Fibroblast of skin of right biceps (primary cell): ENCODE measurements around the gene ITGB1.
"Not testable (repeated sequence)": the region's sequence is repeated elsewhere in the genome, so short reads cannot be mapped to it uniquely, and the experiment has no call there.

ENCODE experiments used
- DNase-seq: peaks from one replicate; pipeline ENCODE4 v3.0.0-alpha.2; 2013

ITGB1 gene

DNA sequence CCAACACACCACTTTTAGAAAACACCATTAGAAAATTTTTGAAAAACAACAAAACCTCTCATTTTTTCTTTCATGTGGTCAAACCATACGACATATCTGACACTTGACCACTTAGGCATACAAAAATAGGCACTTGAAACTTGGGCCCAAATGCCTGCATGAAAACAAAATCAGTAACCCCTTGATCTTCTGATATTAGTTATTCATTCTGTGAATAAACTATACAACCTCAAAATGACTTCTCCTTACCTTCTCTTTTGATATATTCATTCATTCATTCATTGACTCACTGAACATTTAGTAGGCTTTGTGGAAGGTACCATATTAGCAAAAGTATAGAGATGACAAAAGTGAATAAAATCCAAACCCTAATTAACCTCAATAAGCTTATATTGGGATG is 26.4 kb downstream of the ITGB1 start:
- DNase-seq: no peak

DNA sequence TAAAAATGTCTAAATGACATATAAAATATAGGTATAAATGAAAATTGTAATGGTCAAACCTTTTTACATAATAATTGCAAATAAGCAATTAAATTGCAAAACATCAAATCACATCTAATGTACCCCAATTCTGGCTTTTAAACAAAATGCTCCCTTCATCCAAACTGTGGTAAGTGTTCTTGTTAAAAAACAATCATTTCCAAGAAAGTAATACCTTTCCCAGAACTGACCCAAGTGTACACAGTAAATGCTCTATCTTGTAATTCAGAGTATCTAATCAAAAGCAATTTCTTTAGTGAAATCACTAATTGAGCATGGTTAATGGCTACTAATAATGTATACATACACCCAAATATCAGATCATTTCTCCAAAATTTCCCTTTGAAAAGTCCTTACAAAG is 28.0 kb downstream of the ITGB1 start:
- no peak for DNase-seq

GRCh38 chr10:32929634-32930033 is 28.4 kb downstream of the ITGB1 start:
- DNase-seq: no peak

DNA sequence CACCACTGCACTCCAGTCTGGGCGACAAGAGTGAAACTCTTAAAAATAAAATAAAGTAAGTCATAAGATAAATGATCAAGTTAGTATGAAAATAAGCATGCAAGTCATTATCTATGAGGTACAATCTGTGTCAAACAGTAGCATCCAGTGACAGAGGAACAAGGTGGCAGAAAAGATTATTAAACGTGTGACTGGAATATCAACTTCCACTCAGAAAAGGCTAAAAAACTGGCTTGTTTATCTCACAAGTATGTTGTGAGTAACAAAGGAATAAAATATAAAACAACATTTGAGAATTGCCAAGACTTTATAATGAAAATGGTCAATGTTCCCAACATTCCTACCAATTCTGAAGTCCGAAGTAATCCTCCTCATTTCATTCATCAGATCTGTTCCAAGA is 30.3 kb downstream of the ITGB1 start:
- no peak for DNase-seq

DNA sequence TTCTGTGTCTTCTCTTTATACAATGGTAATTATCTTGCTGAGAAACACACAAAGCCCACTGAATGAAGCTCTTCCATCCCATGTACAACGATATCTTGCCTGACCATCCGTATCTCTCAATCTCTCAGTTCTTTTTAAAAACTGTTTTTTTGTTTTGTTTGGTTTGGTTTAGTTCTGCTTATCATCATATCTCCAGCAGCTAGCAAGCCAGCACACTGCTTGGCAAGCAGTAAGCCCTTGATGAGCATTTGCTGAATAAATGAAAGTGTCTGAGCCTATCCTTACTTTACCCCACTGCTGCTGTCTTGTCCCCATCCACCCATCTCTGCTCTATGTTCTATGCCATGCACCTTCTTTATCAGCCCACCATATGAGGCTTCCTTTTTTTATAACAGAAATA is 34.2 kb downstream of the ITGB1 start:
- no peak for DNase-seq

GRCh38 chr10:32923134-32923533 is 34.9 kb downstream of the ITGB1 start:
- DNase-seq: no peak

GRCh38 chr10:32922170-32922569 is 35.9 kb downstream of the ITGB1 start:
- no peak for DNase-seq

GRCh38 chr10:32917817-32918216 is 40.2 kb downstream of the ITGB1 start:
- not testable (repeated sequence) for DNase-seq

- DNase-seq: no peak
These were observed 46.6 kb downstream of the ITGB1 start for GRCh38 chr10:32911285-32912016.

- DNase-seq: not testable (repeated sequence)
These were observed 48.1 kb downstream of the ITGB1 start for GRCh38 chr10:32909970-32910369.

DNA sequence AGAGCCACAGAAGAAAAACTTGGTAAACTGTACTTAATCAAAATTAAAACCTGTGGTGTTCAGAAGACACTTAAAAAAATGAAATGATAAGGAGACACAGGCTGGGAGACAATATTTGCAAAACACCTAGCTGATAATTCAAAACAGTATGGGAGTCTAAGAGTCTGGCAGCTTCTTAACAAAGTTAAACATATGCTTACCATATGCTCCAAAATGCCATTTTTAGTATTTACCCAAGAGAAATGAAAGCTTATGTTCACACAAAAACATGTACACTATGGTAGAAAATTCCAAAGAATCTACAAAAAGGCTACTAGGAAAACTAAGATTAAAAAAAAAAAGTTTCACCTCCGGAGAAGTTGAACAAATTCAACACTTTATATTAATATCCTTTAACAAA is 48.6 kb downstream of the ITGB1 start:
- DNase-seq: no peak

- no peak for DNase-seq
These were observed 51.4 kb downstream of the ITGB1 start for GRCh38 chr10:32906595-32906994.

DNA sequence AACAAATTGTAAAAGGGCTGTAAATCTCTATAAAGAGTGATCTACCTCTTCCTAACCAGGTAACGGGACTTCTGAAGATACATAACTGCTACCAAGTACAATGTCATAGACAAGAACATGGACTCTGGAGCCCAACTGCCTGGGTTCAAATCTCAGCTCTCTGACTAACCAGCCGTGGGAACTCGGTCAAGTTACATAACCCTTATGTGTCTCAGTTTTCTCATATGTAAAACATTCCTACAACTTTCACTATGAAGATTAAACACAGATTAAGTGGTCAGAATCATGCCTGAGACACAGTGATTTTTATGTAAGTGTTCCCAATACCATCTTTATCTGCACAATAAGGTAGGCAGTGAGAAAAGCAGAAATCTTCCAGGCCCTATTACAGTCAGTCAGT is 52.6 kb downstream of the ITGB1 start:
- DNase-seq: no peak

DNA sequence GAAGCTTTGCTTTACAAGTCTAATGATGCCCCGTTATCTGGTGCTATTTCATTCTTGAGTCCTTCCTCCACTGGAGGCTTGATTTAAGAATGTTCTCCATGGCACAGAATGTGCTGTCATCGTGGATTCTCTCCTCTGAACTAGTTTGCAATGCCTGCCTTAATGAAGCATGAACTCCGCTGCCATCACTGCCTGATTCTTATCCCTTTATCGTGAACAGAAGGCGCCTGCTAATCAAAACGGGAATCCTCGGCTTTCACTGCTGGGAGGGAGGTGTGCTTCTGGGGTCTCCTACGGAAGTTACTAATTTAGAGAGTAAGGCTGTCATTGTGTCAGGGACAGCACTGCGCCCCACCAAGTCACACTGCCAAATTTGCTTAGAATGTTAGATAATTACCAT is 56.2 kb downstream of the ITGB1 start:
- DNase-seq: no peak

DNA sequence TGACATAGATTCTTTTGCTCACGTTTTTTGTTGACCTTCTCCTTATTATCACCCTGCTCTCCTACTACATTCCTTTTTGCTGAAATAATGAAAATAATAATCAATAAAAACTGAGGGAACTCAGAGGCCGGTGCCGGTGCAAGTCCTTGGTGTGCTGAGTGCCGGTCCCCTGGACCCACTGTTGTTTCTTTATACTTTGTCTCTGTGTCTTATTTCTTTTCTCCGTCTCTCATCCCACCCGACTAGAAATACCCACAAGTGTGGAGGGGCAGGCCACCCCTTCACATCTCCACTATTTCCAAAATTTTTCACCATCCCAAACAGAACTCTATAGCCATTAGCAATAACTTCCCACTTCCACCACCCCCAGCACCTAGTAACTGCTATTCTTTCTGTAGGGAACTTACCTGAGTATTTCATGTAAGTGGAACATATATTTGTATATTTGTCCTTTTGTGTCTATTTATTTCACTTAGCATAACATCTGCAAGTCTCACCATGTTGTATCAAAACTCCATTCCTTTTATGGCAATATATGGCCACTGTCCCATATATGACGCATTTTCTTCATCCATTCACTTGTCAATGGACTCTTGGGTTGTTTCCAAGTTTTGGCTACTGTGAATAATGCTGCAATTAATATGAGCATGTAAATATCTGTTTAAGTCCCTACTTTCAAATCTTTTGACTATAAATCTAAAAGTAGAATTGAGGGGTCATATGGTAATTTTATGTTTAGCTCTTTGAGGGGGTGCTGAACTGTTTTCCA is 62.6 kb downstream of the ITGB1 start:
- DNase-seq: peak; percentile 27

- no peak for DNase-seq
These were observed 63.9 kb downstream of the ITGB1 start for GRCh38 chr10:32893916-32894664.

DNA sequence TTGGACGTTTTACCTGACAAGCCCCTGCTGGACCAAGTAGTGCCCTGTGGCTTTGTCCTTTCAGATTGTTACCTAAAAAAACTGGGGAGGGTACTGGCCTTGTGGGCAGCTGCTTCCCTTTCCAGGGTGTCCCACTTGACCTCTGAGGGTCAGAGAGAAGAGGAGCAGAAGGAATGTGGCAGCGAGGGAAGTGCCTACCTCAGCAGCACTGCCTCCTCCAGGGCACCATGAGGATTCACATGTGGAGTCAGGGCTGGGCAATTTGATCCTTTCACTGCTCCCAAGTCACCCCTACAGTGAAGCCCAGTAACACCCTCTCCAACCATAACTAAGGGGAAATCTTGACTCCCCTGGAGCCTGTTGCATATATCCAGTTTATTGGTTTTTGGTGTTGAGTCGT is 64.6 kb downstream of the ITGB1 start:
- no peak for DNase-seq

- DNase-seq: no peak
These were observed 66.8 kb downstream of the ITGB1 start for GRCh38 chr10:32891261-32891660.

DNA sequence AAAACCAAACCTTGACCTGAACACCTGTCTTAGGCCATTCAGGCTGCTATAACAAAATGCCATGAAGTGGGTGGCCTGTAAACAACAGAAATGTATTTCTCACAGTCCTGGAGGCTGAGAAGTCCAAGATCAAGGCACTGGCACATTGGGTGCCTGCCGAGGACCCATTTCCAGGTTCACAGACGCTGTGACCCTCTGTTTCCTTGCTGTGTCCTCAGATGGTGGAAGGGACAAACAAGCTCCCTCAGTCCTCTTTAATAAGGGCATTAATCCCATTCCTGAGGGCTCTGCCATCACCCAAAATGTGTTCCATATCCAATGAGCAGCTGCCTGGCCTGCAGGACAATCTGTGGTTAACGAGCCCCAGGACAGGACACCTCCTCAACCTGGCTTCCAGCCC is 67.6 kb downstream of the ITGB1 start:
- DNase-seq: no peak

- DNase-seq: no peak
These were observed 68.3 kb downstream of the ITGB1 start for GRCh38 chr10:32889631-32890212.

DNA sequence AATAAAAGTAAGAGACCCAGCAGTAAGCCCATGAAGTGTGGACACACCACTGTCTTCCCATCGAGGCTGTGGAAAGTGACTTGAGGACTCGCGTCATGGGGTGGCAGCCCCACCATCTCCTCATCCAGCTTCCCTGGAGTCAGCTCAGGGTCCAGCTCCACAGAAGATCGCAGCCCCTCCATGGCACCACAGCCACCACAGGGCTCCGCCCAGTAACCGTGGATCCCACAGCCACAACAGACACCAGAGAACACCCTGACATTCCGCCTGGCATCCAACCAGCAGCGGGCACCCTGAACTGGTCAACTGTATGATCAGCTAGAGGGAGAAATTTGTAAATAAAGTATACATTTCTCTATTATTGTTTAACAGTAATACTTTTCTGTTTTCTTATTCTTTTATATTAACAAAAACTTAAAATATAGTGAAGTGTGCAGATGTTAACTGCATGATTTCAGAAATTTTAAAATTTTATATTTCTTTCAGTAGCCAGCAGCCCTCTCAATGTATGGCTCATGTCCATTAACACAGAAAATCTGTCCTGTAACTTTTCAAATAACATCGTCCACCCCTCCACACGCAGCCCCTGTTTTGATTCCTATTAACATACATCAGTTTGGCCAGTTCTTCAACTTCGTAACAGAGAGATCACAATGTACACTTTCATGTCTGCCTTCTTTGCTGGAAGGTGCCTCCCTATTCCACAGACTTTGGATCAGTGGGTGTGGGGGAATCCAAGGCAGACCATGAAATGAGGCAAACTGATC is 69.7 kb downstream of the ITGB1 start:
- no peak for DNase-seq

- no peak for DNase-seq
These were observed 70.5 kb downstream of the ITGB1 start for GRCh38 chr10:32887481-32887880.

GRCh38 chr10:32882076-32882475 is 76.0 kb downstream of the ITGB1 start:
- no peak for DNase-seq
